Esophagus muscularis mucosa (tissue), 4 donors: ENCODE measurements around the gene HABP2. TPM values are rescaled to one million over a fixed set of nuclear protein-coding genes. Genes with fewer than 3 reads are reported as not detected.

ENCODE experiments used
- DNase-seq: peaks from one replicate; pipeline ENCODE4 v3.0.0-alpha.2; 2017; ENCODE audit errors: extremely low spot score
- H3K27ac ChIP-seq, 4 donors: fragments of 200-600 bp; sonication (generic); replicated peaks in 1 of 4; 1 replicate in 3 of 4; 2 replicates in 1 of 4; pipeline ENCODE4 v1.5.1; 2016 to 2019; ENCODE audit warnings: mild to moderate bottlenecking in 1 of 4
- H3K27me3 ChIP-seq, 4 donors: fragments of 200-600 bp; sonication (generic); one replicate each; pipeline versions ENCODE4 v1.5.1 to v1.6.0; 2016 to 2019
- H3K36me3 ChIP-seq, 4 donors: fragments of 200-600 bp; sonication (generic); one replicate each; pipeline ENCODE4 v1.5.1; 2016 to 2019
- H3K4me1 ChIP-seq, 4 donors: fragments of 200-600 bp; sonication (generic); one replicate each; pipeline ENCODE4 v1.5.1; 2016 to 2019
- H3K4me3 ChIP-seq, 4 donors: fragments of 200-600 bp; sonication (generic); 1 replicate in 2 of 4; 2 replicates in 2 of 4; pipeline ENCODE4 v1.5.1; 2016 to 2019; ENCODE audit warnings: mild to moderate bottlenecking in 4 of 4, moderate library complexity in 1 of 4
- H3K9me3 ChIP-seq, 4 donors: fragments of 200-600 bp; sonication (generic); 1 replicate in 3 of 4; 2 replicates in 1 of 4; pipeline ENCODE4 v1.5.1; 2016 to 2019
- CTCF ChIP-seq, 3 experiments: fragments of 200-600 bp in 2 of 3; fragments of 450-650 bp in 1 of 3; sonication (generic) in 2 of 3; IDR thresholded peaks; one replicate each; pipeline ENCODE4 v1.5.1; 2017 to 2019; ENCODE audit warnings: antibody characterized with exemption in 3 of 3, mild to moderate bottlenecking in 2 of 3, moderate library complexity in 1 of 3
- EP300 ChIP-seq: sonication (generic); formaldehyde crosslinking; IDR thresholded peaks from one replicate; pipeline ENCODE4 v1.6.1; 2017; ENCODE audit warnings: antibody characterized with exemption
- POLR2A ChIP-seq: fragments of 450-650 bp; IDR thresholded peaks from one replicate; pipeline ENCODE4 v1.6.1; 2017; ENCODE audit warnings: antibody characterized with exemption, moderate library complexity, mild to moderate bottlenecking, low read depth
- POLR2AphosphoS5 ChIP-seq, 2 donors: sonication (generic); formaldehyde crosslinking; IDR thresholded peaks; one replicate each; pipeline ENCODE4 v1.6.1; 2017; ENCODE audit warnings: antibody characterized with exemption in 2 of 2
- WGBS: methylation state at CpG from one replicate; pipeline ENCODE4 v1.1.5; 2018; 5-methylcytosine and 5-hydroxymethylcytosine counted together
- intact Hi-C: fragments of 100-400 bp; cut with DNase I; formaldehyde crosslinking; loops from one replicate; pipeline ENCODE4 v1.15.1; 2023
- total RNA-seq, 4 donors: library from RNA; depleted of rRNA; stranded (reverse); fragments of >200 nt; gene quantifications; one replicate each; pipeline versions ENCODE4 v1.1.0 to v1.2.1, GENCODE V29; 2016

HABP2 gene
- total RNA-seq, 4 donors from 2014 or later = not detected

GRCh38 chr10:113524539-113525490 is 28.0 kb upstream of the HABP2 start:
- H3K4me1 ChIP-seq = peaks cover 4 to 11% (median 11%) of the 10 kb centered on the region in 4 donors
- 85% methylated on average over 11 of the region's 11 CpGs for WGBS
- no peaks in the 10 kb centered on the region for H3K9me3 ChIP-seq
- H3K36me3 ChIP-seq = no peaks in the 10 kb centered on the region
- H3K27ac ChIP-seq = no peak overlapping the region
- intact Hi-C loops = loop anchor here (5.0 kb wide), 1 partner anchor 83 kb away; no protein-coding TSS in a partner anchor
- TF ChIP-seq CTCF (IDR thresholded peaks at IDR 0.05) (no peak), EP300 (no peak), POLR2AphosphoS5 (IDR thresholded peaks at IDR 0.05) (no peak), POLR2A (no peak)
- H3K4me3 ChIP-seq = no peak overlapping the region
- H3K27me3 ChIP-seq = peaks cover 0 to 5% (median 0%) of the 10 kb centered on the region in 4 donors
- DNase-seq = no peak

GRCh38 chr10:113525713-113526112 is 27.1 kb upstream of the HABP2 start:
- intact Hi-C loops = no loop called here

GRCh38 chr10:113527211-113527906 is 25.5 kb upstream of the HABP2 start:
- no peak overlapping the region for H3K4me3 ChIP-seq
- intact Hi-C loops = no loop called here
- peaks cover 0 to 5% (median 0%) of the 10 kb centered on the region in 4 donors for H3K27me3 ChIP-seq
- no peak overlapping the region for H3K27ac ChIP-seq
- no peaks in the 10 kb centered on the region for H3K4me1 ChIP-seq
- DNase-seq = no peak
- H3K9me3 ChIP-seq = no peaks in the 10 kb centered on the region
- no peak for TF ChIP-seq CTCF (IDR thresholded peaks at IDR 0.05)
- no peak for TF ChIP-seq EP300
- no peak for TF ChIP-seq POLR2A
- TF ChIP-seq POLR2AphosphoS5 (IDR thresholded peaks at IDR 0.05) = no peak
- 33% methylated on average over 9 of the region's 9 CpGs for WGBS
- no peaks in the 10 kb centered on the region for H3K36me3 ChIP-seq

More at GRCh38 chr10:113525713-113526112, 27.1 kb upstream of the HABP2 start:
- Histone ChIP-seq H3K4me3 (no peak overlapping the region), H3K36me3 (no peaks in the 10 kb centered on the region), H3K27ac (no peak overlapping the region), H3K4me1 (peaks cover 3 to 4% (median 4%) of the 10 kb centered on the region in 4 donors), H3K27me3 (peaks cover 0 to 5% (median 0%) of the 10 kb centered on the region in 4 donors), H3K9me3 (no peaks in the 10 kb centered on the region)
- 100% methylated on average over 2 of the region's 5 CpGs for WGBS
- DNase-seq = no peak
- TF ChIP-seq POLR2AphosphoS5 (IDR thresholded peaks at IDR 0.05) (no peak), POLR2A (no peak), CTCF (IDR thresholded peaks at IDR 0.05) (no peak), EP300 (no peak)

- H3K9me3 ChIP-seq = no peaks in the 10 kb centered on the region
- no peak for DNase-seq
- H3K4me3 ChIP-seq = no peak overlapping the region
- peaks cover 0 to 18% (median 0%) of the 10 kb centered on the region in 4 donors for H3K27me3 ChIP-seq
- no peaks in the 10 kb centered on the region for H3K36me3 ChIP-seq
- intact Hi-C loops = no loop called here
- TF ChIP-seq POLR2A (no peak), POLR2AphosphoS5 (IDR thresholded peaks at IDR 0.05) (no peak), EP300 (no peak), CTCF (IDR thresholded peaks at IDR 0.05) (no peak)
- no peaks in the 10 kb centered on the region for H3K4me1 ChIP-seq
- no peak overlapping the region for H3K27ac ChIP-seq
- whole genome bisulfite sequencing = 80% methylated on average over 7 of the region's 7 CpGs
Measured at GRCh38 chr10:113528876-113529275, 24.0 kb upstream of the HABP2 start.
